ENCODE data around the gene LIX1L. TPM values are rescaled to one million over a fixed set of nuclear protein-coding genes. Genes with fewer than 3 reads are reported as not detected.
"Not testable (repeated sequence)": the region's sequence is repeated elsewhere in the genome, so short reads cannot be mapped to it uniquely, and the experiment has no call there.

Gene LIX1L
- total RNA-seq, 4 donors from 2014 or later: 3.7 to 10.7 (median 4.5) TPM

DNA sequence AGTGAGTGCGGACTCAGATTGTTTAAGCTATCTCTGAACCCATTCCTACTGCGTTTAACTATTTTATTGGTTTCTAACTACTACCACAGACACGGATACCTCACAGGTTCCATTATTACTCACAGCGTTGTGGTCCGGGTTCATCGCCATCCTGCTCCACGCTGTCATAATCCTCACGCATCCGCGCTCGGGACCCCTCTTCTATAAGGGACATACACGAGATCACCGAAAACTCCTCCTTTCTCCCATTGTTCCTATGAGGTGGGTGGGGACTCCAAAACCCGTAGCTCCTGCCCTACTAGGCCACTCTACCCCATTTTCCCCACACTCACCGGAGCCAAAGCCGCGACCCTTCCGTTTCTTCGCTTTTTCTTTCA, 31.1 kb downstream of the LIX1L start:
- no peak for DNase-seq
- peaks cover 0 to 12% (median 0%) of the 10 kb centered on the region in 3 donors for H3K36me3 ChIP-seq
- peaks cover 2 to 17% (median 7%) of the 10 kb centered on the region in 4 donors for H3K4me1 ChIP-seq
- peak overlapping the region; percentile 55 to 72 (median 60) for H3K4me3 ChIP-seq
- no peaks in the 10 kb centered on the region for H3K9me3 ChIP-seq
- no peaks in the 10 kb centered on the region for H3K27me3 ChIP-seq
- peak overlapping the region; percentile 80 to 94 (median 85) for H3K27ac ChIP-seq
- TF ChIP-seq, protein P1, sequence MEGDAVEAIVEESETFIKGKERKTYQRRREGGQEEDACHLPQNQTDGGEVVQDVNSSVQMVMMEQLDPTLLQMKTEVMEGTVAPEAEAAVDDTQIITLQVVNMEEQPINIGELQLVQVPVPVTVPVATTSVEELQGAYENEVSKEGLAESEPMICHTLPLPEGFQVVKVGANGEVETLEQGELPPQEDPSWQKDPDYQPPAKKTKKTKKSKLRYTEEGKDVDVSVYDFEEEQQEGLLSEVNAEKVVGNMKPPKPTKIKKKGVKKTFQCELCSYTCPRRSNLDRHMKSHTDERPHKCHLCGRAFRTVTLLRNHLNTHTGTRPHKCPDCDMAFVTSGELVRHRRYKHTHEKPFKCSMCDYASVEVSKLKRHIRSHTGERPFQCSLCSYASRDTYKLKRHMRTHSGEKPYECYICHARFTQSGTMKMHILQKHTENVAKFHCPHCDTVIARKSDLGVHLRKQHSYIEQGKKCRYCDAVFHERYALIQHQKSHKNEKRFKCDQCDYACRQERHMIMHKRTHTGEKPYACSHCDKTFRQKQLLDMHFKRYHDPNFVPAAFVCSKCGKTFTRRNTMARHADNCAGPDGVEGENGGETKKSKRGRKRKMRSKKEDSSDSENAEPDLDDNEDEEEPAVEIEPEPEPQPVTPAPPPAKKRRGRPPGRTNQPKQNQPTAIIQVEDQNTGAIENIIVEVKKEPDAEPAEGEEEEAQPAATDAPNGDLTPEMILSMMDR (IDR thresholded peaks at IDR 0.05): no peak
- TF ChIP-seq POLR2A (IDR thresholded peaks at IDR 0.05): no peak

GRCh38 chr1:145922266-145922665, 35.6 kb downstream of the LIX1L start:
- DNase-seq: no peak
- no peaks in the 10 kb centered on the region for H3K27me3 ChIP-seq
- no peak overlapping the region for H3K4me3 ChIP-seq
- H3K36me3 ChIP-seq: peaks cover 0 to 12% (median 0%) of the 10 kb centered on the region in 3 donors
- H3K4me1 ChIP-seq: peaks cover 5 to 25% (median 19%) of the 10 kb centered on the region in 4 donors
- TF ChIP-seq, protein P1 (IDR thresholded peaks at IDR 0.05): no peak
- no peak for TF ChIP-seq POLR2A (IDR thresholded peaks at IDR 0.05)
- no peaks in the 10 kb centered on the region for H3K9me3 ChIP-seq
- H3K27ac ChIP-seq: no peak overlapping the region

GRCh38 chr1:145920297-145920696, 37.5 kb downstream of the LIX1L start:
- DNase-seq, H3K4me3 ChIP-seq, H3K27me3 ChIP-seq, H3K9me3 ChIP-seq, H3K27ac ChIP-seq: not testable (repeated sequence)
- H3K4me1 ChIP-seq: peaks cover 0 to 22% (median 15%) of the 10 kb centered on the region in 4 donors
- peaks cover 0 to 18% (median 0%) of the 10 kb centered on the region in 3 donors for H3K36me3 ChIP-seq

DNA sequence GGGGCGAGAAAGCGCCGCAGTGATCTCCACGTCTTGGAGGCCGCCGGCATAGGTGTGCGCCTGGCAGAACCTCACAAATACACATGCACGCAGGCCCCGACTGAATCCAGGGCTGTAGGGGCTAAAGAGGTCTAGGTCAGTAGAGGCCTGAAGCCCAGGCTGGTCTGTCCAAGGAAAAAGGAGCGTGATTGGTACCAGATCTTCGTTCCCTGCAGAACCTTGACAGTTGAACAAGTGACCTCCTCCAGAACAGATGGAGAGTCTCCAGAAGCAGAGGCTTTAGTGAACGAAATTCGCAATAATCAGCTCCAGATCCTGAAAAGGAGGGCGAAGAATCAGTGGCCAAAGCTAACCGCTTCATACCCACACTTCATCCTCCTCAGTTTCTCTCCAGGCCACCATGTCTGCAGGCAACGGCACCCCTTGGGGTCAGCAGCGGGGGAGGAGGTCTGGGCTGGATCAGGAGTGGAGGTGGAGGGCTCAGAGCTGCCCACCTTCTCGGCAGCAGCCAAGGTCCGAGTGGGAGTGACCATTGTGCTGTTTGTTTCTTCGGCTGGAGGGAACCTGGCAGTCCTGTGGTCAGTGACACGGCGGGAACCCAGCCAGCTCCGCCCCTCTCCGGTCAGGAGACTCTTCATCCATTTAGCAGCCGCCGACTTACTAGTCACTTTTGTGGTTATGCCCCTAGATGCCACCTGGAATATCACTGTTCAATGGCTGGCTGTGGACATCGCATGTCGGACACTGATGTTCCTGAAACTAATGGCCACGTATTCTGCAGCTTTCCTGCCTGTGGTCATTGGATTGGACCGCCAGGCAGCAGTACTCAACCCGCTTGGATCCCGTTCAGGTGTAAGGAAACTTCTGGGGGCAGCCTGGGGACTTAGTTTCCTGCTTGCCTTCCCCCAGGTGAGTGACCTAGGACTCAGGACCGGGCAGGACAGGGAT, 38.6 kb downstream of the LIX1L start:
- H3K4me3 ChIP-seq: peak overlapping the region; percentile 66 to 98 (median 86)
- H3K36me3 ChIP-seq: peaks cover 0 to 28% (median 0%) of the 10 kb centered on the region in 3 donors
- H3K9me3 ChIP-seq: no peaks in the 10 kb centered on the region
- TF ChIP-seq POLR2A (IDR thresholded peaks at IDR 0.05): no peak
- TF ChIP-seq, protein P1 (IDR thresholded peaks at IDR 0.05): peak in 2 of 6 experiments; percentile 11 to 17
- H3K27ac ChIP-seq: peak overlapping the region; percentile 69 to 91 (median 87)
- DNase-seq: peak; percentile 35 to 76 (median 71)
- H3K4me1 ChIP-seq: peaks cover 0 to 22% (median 15%) of the 10 kb centered on the region in 4 donors
- no peaks in the 10 kb centered on the region for H3K27me3 ChIP-seq

DNA sequence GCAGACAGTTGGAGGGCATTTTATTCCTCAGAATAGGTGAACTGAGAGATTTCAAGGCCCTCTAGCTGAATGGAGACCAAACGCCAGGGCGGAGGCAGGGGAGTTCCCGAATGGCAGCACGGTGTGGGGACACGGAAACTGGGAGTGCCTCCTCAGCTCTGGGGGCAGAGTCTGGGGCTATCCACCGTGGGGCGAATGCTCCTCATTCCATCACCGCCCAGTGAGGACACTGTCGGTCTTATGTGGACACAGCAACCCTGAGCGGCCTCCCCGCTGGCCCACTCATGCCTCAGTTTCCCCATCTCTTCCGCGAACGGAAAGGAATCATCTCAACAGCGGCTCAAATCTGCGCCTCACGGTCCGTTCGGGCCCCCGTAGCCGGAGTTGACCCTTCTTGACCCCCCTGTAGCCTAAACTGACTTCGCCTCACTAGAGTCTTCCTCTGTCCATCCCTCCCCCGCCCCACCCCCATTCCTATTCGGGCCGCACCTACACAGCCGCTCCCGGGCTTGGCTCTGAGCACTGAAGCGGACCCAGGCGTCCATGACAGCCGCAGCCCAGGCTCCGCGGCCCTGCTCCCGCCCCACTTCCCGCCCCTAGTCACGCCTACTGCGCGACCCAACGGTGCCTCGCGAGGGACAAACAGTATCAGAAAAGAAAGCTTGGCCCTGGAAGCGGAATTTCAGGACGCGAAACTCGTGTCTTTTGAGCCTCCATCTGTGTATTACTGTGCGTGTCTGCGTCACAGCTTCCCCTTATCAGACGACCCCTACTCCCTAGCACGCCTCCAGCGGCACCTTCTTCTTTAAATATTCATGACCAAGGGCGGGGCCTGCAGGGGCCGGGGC, 39.4 kb downstream of the LIX1L start, which contains the start of gene PEX11B:
Gene PEX11B (minus strand): TSS at position 574 of the 848 bp plus-strand sequence. CDS start 29 bp downstream, at position 545.
- H3K9me3 ChIP-seq: no peaks in the 10 kb centered on the region
- peak within 1 kb of the TSS; percentile 66 to 98 (median 86) for H3K4me3 ChIP-seq
- peak within 1 kb of the TSS; percentile 69 to 91 (median 87) for H3K27ac ChIP-seq
- H3K36me3 ChIP-seq: peaks cover 0 to 34% (median 0%) of the 10 kb centered on the region in 3 donors
- H3K4me1 ChIP-seq: peaks cover 0 to 22% (median 15%) of the 10 kb centered on the region in 4 donors
- peak; percentile 48 to 62 for TF ChIP-seq POLR2A (IDR thresholded peaks at IDR 0.05)
- TF ChIP-seq, protein P1 (IDR thresholded peaks at IDR 0.05): peak in 2 of 6 experiments; percentile 22 to 24
- peak; percentile 94 to 97 (median 95) for DNase-seq
- no peaks in the 10 kb centered on the region for H3K27me3 ChIP-seq

All from Peyer's patch (tissue), 4 donors.